Naive thymus-derived CD4-positive, alpha-beta T cell (primary cell): ENCODE data around the gene ANO3. TPM values are rescaled to one million over a fixed set of nuclear protein-coding genes. Genes with fewer than 3 reads are reported as not detected.

ENCODE experiments used
- ATAC-seq: fragments of 150-1000 bp; cut with Tn5 transposase; 2 replicates; pipeline ENCODE4 v1.10.0; 2021; ENCODE audit warnings: mild to moderate bottlenecking, moderate library complexity
- CTCF ChIA-PET: fragments of 350-600 bp; sonication (Branson Sonifier 250); formaldehyde crosslinking; loops from one replicate; lab custom pipeline; 2021; ENCODE audit warnings: antibody characterized with exemption; lab: Charles Lee
- POLR2A ChIA-PET: fragments of 350-600 bp; sonication (Branson Sonifier 250); formaldehyde crosslinking; loops from one replicate; lab custom pipeline; 2021; ENCODE audit warnings: antibody characterized with exemption, inconsistent platforms; lab: Charles Lee
- DNase-seq, 9 donors: peaks; one replicate each; pipeline versions ENCODE4 v3.0.0 to v3.0.0-alpha.2; 2020 to 2022; ENCODE audit warnings: mixed read lengths in 1 of 9
- H3K27ac ChIP-seq: one replicate; pipeline ENCODE4 v1.7.0; 2013; ENCODE audit warnings: mild to moderate bottlenecking, low read depth, low read length, moderate library complexity
- H3K27me3 ChIP-seq, 2 donors: one replicate each; pipeline ENCODE4 v1.7.0; 2013; ENCODE audit warnings: low read length in 2 of 2, mild to moderate bottlenecking in 2 of 2, moderate library complexity in 2 of 2; ENCODE audit not compliant: control insufficient read depth in 2 of 2, insufficient read depth in 2 of 2
- H3K36me3 ChIP-seq, 3 experiments: 1 replicate in 2 of 3; 2 replicates in 1 of 3; pipeline ENCODE4 v1.7.0; 2013; ENCODE audit warnings: low read length in 3 of 3, mild to moderate bottlenecking in 3 of 3, moderate library complexity in 1 of 3; ENCODE audit not compliant: insufficient read depth in 3 of 3, control insufficient read depth in 2 of 3
- H3K4me1 ChIP-seq, 2 donors: one replicate each; pipeline ENCODE4 v1.7.0; 2013; ENCODE audit warnings: low read length in 2 of 2, mild to moderate bottlenecking in 2 of 2, moderate library complexity in 1 of 2; ENCODE audit not compliant: control insufficient read depth in 2 of 2, insufficient read depth in 2 of 2
- H3K4me3 ChIP-seq: 2 replicates; pipeline ENCODE4 v1.7.0; 2013; ENCODE audit warnings: mild to moderate bottlenecking, low read length
- H3K9me3 ChIP-seq, 3 experiments: 1 replicate in 2 of 3; 2 replicates in 1 of 3; pipeline ENCODE4 v1.7.0; 2013; ENCODE audit warnings: low read length in 3 of 3; ENCODE audit not compliant: control insufficient read depth in 2 of 3
- H3K27ac Mint-ChIP-seq, 9 donors: one replicate each; pipeline ENCODE4 v1.8.0; 2020 to 2022; ENCODE audit warnings: mixed read lengths in 9 of 9, mild to moderate bottlenecking in 8 of 9, moderate library complexity in 5 of 9, inconsistent platforms in 2 of 9
- H3K27me3 Mint-ChIP-seq, 5 donors: one replicate each; pipeline ENCODE4 v1.8.0; 2021 to 2022; ENCODE audit warnings: mixed read lengths in 5 of 5, mild to moderate bottlenecking in 1 of 5
- H3K36me3 Mint-ChIP-seq, 5 donors: one replicate each; pipeline ENCODE4 v1.8.0; 2020 to 2022; ENCODE audit warnings: mixed read lengths in 5 of 5, mild to moderate bottlenecking in 3 of 5, inconsistent platforms in 1 of 5
- H3K4me1 Mint-ChIP-seq, 7 donors: one replicate each; pipeline ENCODE4 v1.8.0; 2020 to 2022; ENCODE audit warnings: mixed read lengths in 7 of 7, mild to moderate bottlenecking in 3 of 7, inconsistent platforms in 1 of 7
- H3K4me3 Mint-ChIP-seq, 10 donors: one replicate each; pipeline ENCODE4 v1.8.0; 2020 to 2022; ENCODE audit warnings: mild to moderate bottlenecking in 10 of 10, mixed read lengths in 10 of 10, moderate library complexity in 6 of 10, inconsistent platforms in 2 of 10
- H3K9me3 Mint-ChIP-seq, 11 donors: one replicate each; pipeline ENCODE4 v1.8.0; 2020 to 2022; ENCODE audit warnings: mixed read lengths in 11 of 11, mild to moderate bottlenecking in 4 of 11, inconsistent platforms in 1 of 11, moderate library complexity in 1 of 11
- intact Hi-C, 2 donors: fragments of 100-400 bp; cut with micrococcal nuclease; formaldehyde crosslinking; loops; one replicate each; pipeline ENCODE4 v1.15.1; 2023
- polyA plus RNA-seq, 2 donors: library from polyadenylated mRNA; unstranded; fragments of 300-500 nt; fragmentation: Illumina TruSeq; gene quantifications; one replicate each; pipeline ENCODE4 v1.2.3, GENCODE V29; 2021
- total RNA-seq, 6 experiments: library from RNA in 5 of 6; stranded (reverse) in 5 of 6; gene quantifications; 1 replicate in 5 of 6; 2 replicates in 1 of 6; pipeline ENCODE4 v1.2.3 and lab custom pipeline; 2021 to 2026

The ANO3 gene
- total and polyA plus RNA-seq, 7 experiments from 2014 or later = not detected

DNA sequence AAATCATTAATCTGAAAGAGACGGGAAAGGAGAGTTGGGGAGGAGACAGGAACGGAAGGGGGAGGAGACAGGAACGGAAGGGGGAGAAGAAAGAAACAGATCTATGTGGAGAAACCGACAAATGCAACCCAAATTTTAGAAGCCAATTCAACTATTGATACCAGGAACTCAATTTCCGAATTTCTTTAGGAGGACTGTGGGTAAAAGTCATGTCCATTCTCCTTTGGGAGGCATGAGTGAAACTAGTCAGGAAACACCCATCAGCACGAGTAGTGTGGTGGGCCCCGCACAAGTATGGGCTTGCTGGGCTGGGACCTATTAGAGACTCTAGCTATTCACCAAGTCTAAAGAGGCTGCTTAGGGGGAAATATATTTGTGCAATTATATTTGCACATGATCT is 18.1 kb downstream of the ANO3 start:
- no peak overlapping the region for H3K4me3 Mint-ChIP-seq
- ATAC-seq = no peak
- no peaks in the 10 kb centered on the region for H3K4me1 Mint-ChIP-seq

DNA sequence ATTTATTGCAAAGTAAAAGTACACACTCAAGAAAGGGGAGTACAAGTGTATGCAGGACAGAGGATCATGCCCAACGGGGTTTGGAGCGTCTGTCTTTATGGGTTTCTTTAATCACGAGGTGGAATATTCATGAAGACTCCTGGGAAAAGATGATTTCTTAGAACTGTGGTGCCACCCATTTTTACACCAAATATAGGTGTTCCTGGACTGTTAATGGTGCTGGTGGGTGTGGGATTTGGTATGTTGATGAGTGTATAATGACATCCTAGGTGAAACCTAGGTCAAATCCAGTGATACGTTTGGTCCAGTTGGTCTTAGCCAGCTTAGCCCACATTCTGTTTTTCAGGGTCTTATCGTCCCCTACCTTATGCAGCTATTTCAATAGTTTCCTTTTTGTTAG is 21.1 kb downstream of the ANO3 start:
- Mint-ChIP-seq H3K36me3 (no peaks in the 10 kb centered on the region), H3K27me3 (no peaks in the 10 kb centered on the region), H3K4me1 (no peaks in the 10 kb centered on the region), H3K27ac (no peak overlapping the region), H3K9me3 (peaks cover 0 to 6% (median 1%) of the 10 kb centered on the region in 11 donors), H3K4me3 (no peak overlapping the region)
- Histone ChIP-seq H3K27me3 (no peaks in the 10 kb centered on the region), H3K36me3 (no peaks in the 10 kb centered on the region), H3K4me3 (no peak overlapping the region), H3K4me1 (no peaks in the 10 kb centered on the region), H3K27ac (no peak overlapping the region), H3K9me3 (no peaks in the 10 kb centered on the region)
- DNase-seq (no peak), ATAC-seq (no peak)
- POLR2A ChIA-PET = no interaction called here
- CTCF ChIA-PET = no interaction called here
- intact Hi-C loops = no loop called here

More for the DNA sequence above, 18.1 kb downstream of the ANO3 start:
- Mint-ChIP-seq H3K9me3 (peaks cover 0 to 10% (median 3%) of the 10 kb centered on the region in 11 donors), H3K27me3 (no peaks in the 10 kb centered on the region), H3K36me3 (no peaks in the 10 kb centered on the region), H3K27ac (no peak overlapping the region)
- H3K36me3 ChIP-seq = no peaks in the 10 kb centered on the region
- H3K4me3 ChIP-seq = no peak overlapping the region
- ChIA-PET POLR2A (no interaction called here), CTCF (no interaction called here)
- no peaks in the 10 kb centered on the region for H3K9me3 ChIP-seq
- intact Hi-C loops = no loop called here
- DNase-seq = no peak
- no peaks in the 10 kb centered on the region for H3K27me3 ChIP-seq
- no peaks in the 10 kb centered on the region for H3K4me1 ChIP-seq
- H3K27ac ChIP-seq = no peak overlapping the region

DNA sequence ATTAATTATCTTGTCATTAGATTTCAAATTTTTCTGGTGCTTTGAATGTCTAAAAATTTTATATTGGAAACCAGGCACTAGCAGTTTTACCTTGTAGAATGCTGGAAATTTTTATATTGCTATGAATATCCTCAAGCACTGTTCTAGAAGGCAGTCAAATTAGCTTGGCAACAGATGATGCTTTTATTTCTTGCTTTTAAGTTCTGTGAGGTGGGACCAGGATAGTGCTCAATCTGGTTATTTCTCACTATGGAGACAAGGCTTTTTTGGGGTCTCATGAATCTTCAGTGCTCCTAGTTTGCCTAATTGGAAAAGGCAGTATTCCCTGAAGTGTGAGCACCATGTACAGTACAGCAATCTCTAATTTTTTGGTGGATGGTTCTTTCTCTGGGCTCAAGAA is 27.1 kb downstream of the ANO3 start:
- CTCF ChIA-PET = no interaction called here
- Mint-ChIP-seq H3K27ac (no peak overlapping the region), H3K36me3 (no peaks in the 10 kb centered on the region), H3K4me1 (no peaks in the 10 kb centered on the region), H3K9me3 (peaks cover 0 to 12% (median 3%) of the 10 kb centered on the region in 11 donors), H3K4me3 (no peak overlapping the region), H3K27me3 (no peaks in the 10 kb centered on the region)
- no peaks in the 10 kb centered on the region for H3K4me1 ChIP-seq
- H3K36me3 ChIP-seq = no peaks in the 10 kb centered on the region
- H3K9me3 ChIP-seq = no peaks in the 10 kb centered on the region
- intact Hi-C loops = no loop called here
- no peak overlapping the region for H3K4me3 ChIP-seq
- POLR2A ChIA-PET = no interaction called here
- ATAC-seq = no peak
- no peak overlapping the region for H3K27ac ChIP-seq
- no peaks in the 10 kb centered on the region for H3K27me3 ChIP-seq
- no peak for DNase-seq

DNA sequence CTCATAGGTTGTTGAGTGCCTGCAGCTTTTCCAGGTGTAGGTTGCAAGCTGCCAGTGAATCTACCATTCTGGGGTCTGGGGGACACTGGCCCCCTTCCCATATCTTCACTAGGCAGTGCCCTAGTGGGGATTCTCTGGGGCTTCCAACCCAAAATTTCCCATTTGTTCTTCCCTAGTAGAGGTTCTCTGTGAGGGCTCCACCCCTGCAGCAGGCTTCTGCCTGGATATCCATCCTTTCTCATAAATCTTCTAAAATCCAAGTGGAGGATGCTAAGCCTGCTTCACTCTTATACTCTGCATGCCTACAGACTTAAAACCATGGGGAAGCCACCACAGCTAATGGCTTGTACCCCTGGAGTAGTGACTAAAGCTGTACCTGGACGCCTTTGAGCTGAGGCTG is 33.4 kb downstream of the ANO3 start:
- no peak for ATAC-seq
- Mint-ChIP-seq H3K4me3 (no peak overlapping the region), H3K9me3 (peaks cover 2 to 42% (median 17%) of the 10 kb centered on the region in 11 donors), H3K4me1 (no peaks in the 10 kb centered on the region), H3K36me3 (no peaks in the 10 kb centered on the region), H3K27me3 (no peaks in the 10 kb centered on the region), H3K27ac (no peak overlapping the region)
- POLR2A ChIA-PET = no interaction called here
- intact Hi-C loops = no loop called here
- H3K4me1 ChIP-seq = no peaks in the 10 kb centered on the region
- DNase-seq = no peak
- H3K4me3 ChIP-seq = no peak overlapping the region
- H3K27ac ChIP-seq = no peak overlapping the region
- no peaks in the 10 kb centered on the region for H3K36me3 ChIP-seq
- peaks cover 0 to 7% (median 0%) of the 10 kb centered on the region in 3 experiments for H3K9me3 ChIP-seq
- CTCF ChIA-PET = no interaction called here
- no peaks in the 10 kb centered on the region for H3K27me3 ChIP-seq

DNA sequence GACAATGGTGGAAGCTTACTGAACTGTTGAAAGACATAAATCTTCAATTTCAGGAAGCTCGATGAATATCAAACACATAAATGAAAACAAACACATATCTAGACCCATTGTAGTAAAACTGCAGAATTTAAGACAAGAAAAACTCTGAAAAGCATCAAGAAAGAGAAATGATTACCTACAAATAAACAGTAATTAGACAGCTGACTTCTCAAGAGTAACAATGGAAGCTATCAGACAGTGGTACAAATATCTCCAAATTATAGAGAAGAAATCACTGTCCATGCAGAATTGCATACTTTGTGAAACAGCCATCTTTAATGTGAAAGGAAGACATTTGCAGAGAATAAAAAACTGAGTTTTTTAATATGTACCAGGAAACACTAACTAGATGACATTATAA is 45.7 kb downstream of the ANO3 start:
- no peak overlapping the region for H3K27ac Mint-ChIP-seq
- Histone ChIP-seq H3K9me3 (no peaks in the 10 kb centered on the region), H3K4me3 (no peak overlapping the region), H3K27me3 (no peaks in the 10 kb centered on the region), H3K27ac (no peak overlapping the region), H3K4me1 (no peaks in the 10 kb centered on the region), H3K36me3 (no peaks in the 10 kb centered on the region)
- intact Hi-C loops = no loop called here
- H3K4me1 Mint-ChIP-seq = no peaks in the 10 kb centered on the region
- ATAC-seq (no peak), DNase-seq (no peak)
- H3K36me3 Mint-ChIP-seq = no peaks in the 10 kb centered on the region
- ChIA-PET CTCF (no interaction called here), POLR2A (no interaction called here)
- H3K4me3 Mint-ChIP-seq = no peak overlapping the region
- peaks cover 2 to 40% (median 17%) of the 10 kb centered on the region in 11 donors for H3K9me3 Mint-ChIP-seq
- no peaks in the 10 kb centered on the region for H3K27me3 Mint-ChIP-seq

DNA sequence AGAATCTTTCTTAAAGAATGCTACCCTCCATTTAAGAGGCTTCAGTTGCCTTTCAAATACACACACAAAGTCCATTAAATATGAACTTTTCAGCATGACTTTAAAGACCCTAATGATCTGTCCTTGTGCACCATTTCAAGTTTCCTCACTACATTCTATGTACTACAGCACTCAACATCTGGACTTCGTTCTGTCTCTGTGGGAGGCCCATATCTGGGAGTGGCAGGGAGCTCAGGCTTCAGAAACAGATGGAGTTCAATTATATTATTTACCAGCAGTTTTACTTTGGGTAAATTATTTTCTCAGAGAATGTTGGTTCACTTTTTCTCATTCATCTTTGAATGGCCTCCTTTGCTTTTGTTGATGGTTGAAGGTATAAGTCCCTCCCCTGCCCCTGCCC is 67.4 kb downstream of the ANO3 start:
- no peak for DNase-seq
- Mint-ChIP-seq H3K4me3 (no peak overlapping the region), H3K27me3 (no peaks in the 10 kb centered on the region), H3K27ac (no peak overlapping the region), H3K9me3 (peaks cover 0 to 18% (median 6%) of the 10 kb centered on the region in 11 donors), H3K36me3 (no peaks in the 10 kb centered on the region), H3K4me1 (peaks cover 0 to 2% (median 0%) of the 10 kb centered on the region in 7 donors)
- ChIA-PET POLR2A (no interaction called here), CTCF (no interaction called here)
- Histone ChIP-seq H3K4me1 (no peaks in the 10 kb centered on the region), H3K4me3 (no peak overlapping the region), H3K27me3 (no peaks in the 10 kb centered on the region), H3K27ac (no peak overlapping the region), H3K9me3 (no peaks in the 10 kb centered on the region), H3K36me3 (no peaks in the 10 kb centered on the region)
- intact Hi-C loops = no loop called here
- ATAC-seq = no peak

DNA sequence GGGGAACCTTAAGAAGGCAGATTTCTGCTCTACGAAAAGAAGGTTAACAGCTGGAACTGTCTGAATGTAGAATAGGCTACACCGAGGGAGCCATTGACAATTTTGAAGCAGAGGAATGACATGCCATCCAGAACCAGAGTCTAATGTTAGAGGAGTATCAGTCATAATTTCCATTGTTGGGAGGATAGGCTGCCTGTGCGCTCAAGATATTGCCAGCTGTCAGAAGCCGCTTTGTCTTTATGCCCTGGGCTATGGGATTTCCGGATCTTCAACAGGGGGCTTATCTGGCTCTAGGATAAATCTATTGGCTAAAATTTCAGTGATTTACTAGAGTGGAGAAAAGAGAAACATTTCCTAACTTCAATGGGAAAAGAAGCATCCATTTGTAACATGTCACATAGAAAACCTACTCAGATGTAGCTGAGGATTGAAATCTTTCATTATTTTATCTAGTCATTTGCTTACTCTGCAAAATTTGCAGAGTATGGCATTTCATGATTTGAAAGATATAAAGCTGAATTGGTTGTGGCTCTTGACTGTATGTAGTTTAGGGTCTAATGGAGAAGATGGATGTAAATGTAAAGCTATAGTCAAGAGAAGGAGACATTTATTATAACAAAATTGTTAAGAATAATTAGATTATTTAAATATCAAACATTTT is 78.9 kb downstream of the ANO3 start:
- Histone ChIP-seq H3K4me1 (no peaks in the 10 kb centered on the region), H3K36me3 (no peaks in the 10 kb centered on the region), H3K27me3 (no peaks in the 10 kb centered on the region), H3K9me3 (no peaks in the 10 kb centered on the region), H3K4me3 (no peak overlapping the region), H3K27ac (no peak overlapping the region)
- POLR2A ChIA-PET = no interaction called here
- ATAC-seq (no peak), DNase-seq (no peak)
- Mint-ChIP-seq H3K36me3 (no peaks in the 10 kb centered on the region), H3K27ac (no peak overlapping the region), H3K4me1 (no peaks in the 10 kb centered on the region), H3K9me3 (peaks cover 0 to 13% (median 3%) of the 10 kb centered on the region in 11 donors), H3K27me3 (no peaks in the 10 kb centered on the region), H3K4me3 (no peak overlapping the region)
- intact Hi-C loops = no loop called here
- CTCF ChIA-PET = no interaction called here
